ENCODE measurements around the gene FTCD.
"Not testable (repeated sequence)": the region's sequence is repeated elsewhere in the genome, so short reads cannot be mapped to it uniquely, and the experiment has no call there.

FTCD gene

GRCh38 chr21:46112725-46113215 lies 42.6 kb downstream of the FTCD start:
- no peak overlapping the region for H3K4me3 ChIP-seq
- peak; percentile 65 for DNase-seq (ENCODE audit: low spot score)
- no peak for TF ChIP-seq CTCF (IDR thresholded peaks at IDR 0.05)
- H3K27ac ChIP-seq = no peak overlapping the region

- DNase-seq (ENCODE audit: low spot score) = peak; percentile 68
Observed at GRCh38 chr21:46111857-46112724, 43.3 kb downstream of the FTCD start.

DNA sequence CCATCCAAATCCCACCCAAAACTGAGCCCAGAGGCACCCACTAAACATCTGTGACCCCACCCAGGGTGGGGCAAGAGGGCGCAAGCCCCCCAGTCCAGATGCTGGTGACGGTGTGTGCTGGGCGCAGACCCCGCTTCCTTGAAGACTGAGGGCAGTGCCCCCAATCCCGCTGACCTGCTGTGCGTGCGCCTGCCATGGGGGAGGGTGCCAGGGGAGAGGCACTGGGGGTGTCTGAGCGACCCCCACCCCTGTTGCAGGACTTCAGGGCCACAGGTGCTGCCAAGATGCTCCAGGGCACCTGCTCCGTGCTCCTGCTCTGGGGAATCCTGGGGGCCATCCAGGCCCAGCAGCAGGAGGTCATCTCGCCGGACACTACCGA lies 44.2 kb downstream of the FTCD start:
- Histone ChIP-seq H3K4me3 (peak overlapping the region; percentile 31), H3K27ac (peak overlapping the region in 1 of 2 donors; percentile 82)
- DNase-seq (ENCODE audit: low spot score) = peak; percentile 67
- no peak for TF ChIP-seq CTCF (IDR thresholded peaks at IDR 0.05)

More at GRCh38 chr21:46111857-46112724, 43.3 kb downstream of the FTCD start:
- Histone ChIP-seq H3K27ac (no peak overlapping the region), H3K4me3 (no peak overlapping the region)
- TF ChIP-seq CTCF (IDR thresholded peaks at IDR 0.05) = no peak

GRCh38 chr21:46110499-46111192 lies 44.7 kb downstream of the FTCD start:
- H3K27ac ChIP-seq = peak overlapping the region; percentile 5 to 82

GRCh38 chr21:46109313-46110221 lies 45.8 kb downstream of the FTCD start:
- TF ChIP-seq CTCF (IDR thresholded peaks at IDR 0.05) = no peak
- DNase-seq (ENCODE audit: low spot score) = peak; percentile 70
- H3K4me3 ChIP-seq = peak overlapping the region; percentile 32
- peak overlapping the region; percentile 5 to 82 for H3K27ac ChIP-seq

More at GRCh38 chr21:46110499-46111192, 44.7 kb downstream of the FTCD start:
- H3K4me3 ChIP-seq = peak overlapping the region; percentile 31
- DNase-seq (ENCODE audit: low spot score) = peak; percentile 83
- no peak for TF ChIP-seq CTCF (IDR thresholded peaks at IDR 0.05)

GRCh38 chr21:46108827-46109312 lies 46.5 kb downstream of the FTCD start:
- peak overlapping the region; percentile 5 to 82 for H3K27ac ChIP-seq
- TF ChIP-seq CTCF (IDR thresholded peaks at IDR 0.05) = no peak
- peak overlapping the region; percentile 32 for H3K4me3 ChIP-seq
- peak; percentile 31 for DNase-seq (ENCODE audit: low spot score)

DNA sequence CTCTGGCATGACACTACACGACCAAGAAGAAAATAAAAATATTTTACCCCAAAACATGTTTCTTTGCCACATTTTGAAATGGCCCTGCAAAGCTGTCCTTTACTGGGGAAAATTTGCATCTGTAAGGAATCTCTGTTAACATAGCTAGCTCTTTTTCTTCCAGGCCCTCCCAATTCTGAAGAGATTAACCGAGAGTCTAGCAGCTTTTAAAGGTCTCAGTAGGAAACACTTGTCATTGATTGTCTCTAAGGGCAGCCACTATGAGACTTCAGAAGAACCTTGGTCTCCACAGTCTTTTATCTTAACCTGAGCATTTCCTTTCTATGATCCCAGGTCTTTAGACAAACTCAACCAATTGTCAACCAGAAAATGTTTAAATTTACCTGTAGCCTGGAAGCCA lies 48.0 kb downstream of the FTCD start:
- not testable (repeated sequence) for H3K27ac ChIP-seq; H3K4me3 ChIP-seq; DNase-seq (ENCODE audit: low spot score)

Measured in coronary artery (tissue), 2 donors.